Stimulated activated CD4-positive, alpha-beta T cell treated with anti-CD3 and anti-CD28 coated beads, Interleukin-12 subunit alpha, Interleukin-12 subunit beta, amount 100 ng/mL, for 4 hours (primary cell): Measurements from ENCODE around the gene KCNJ12.
"Not testable (repeated sequence)": the region's sequence is repeated elsewhere in the genome, so short reads cannot be mapped to it uniquely, and the experiment has no call there.

Experiments
- DNase-seq: peaks from one replicate; pipeline ENCODE4 v3.0.0-alpha.2; 2020

Gene KCNJ12

GRCh38 chr17:21455761-21456160 lies 79.6 kb downstream of the KCNJ12 start:
- DNase-seq: no peak

DNA sequence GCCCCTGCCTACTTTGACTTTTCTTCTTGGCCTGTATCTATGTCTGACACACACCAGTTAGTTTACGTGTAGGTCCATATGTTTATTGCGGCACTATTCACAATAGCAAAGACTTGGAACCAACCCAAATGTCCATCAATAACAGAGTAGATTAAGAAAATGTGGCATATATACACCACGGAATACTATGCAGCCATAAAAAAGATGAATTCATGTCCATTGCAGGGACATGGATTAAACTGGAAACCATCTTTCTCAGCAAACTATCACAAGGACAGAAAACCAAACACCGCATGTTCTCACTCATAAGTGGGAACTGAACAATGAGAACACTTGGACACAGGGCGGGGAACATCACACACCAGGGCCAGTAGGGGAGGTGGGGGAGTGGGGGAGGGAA lies 80.3 kb downstream of the KCNJ12 start:
- DNase-seq: not testable (repeated sequence)

DNA sequence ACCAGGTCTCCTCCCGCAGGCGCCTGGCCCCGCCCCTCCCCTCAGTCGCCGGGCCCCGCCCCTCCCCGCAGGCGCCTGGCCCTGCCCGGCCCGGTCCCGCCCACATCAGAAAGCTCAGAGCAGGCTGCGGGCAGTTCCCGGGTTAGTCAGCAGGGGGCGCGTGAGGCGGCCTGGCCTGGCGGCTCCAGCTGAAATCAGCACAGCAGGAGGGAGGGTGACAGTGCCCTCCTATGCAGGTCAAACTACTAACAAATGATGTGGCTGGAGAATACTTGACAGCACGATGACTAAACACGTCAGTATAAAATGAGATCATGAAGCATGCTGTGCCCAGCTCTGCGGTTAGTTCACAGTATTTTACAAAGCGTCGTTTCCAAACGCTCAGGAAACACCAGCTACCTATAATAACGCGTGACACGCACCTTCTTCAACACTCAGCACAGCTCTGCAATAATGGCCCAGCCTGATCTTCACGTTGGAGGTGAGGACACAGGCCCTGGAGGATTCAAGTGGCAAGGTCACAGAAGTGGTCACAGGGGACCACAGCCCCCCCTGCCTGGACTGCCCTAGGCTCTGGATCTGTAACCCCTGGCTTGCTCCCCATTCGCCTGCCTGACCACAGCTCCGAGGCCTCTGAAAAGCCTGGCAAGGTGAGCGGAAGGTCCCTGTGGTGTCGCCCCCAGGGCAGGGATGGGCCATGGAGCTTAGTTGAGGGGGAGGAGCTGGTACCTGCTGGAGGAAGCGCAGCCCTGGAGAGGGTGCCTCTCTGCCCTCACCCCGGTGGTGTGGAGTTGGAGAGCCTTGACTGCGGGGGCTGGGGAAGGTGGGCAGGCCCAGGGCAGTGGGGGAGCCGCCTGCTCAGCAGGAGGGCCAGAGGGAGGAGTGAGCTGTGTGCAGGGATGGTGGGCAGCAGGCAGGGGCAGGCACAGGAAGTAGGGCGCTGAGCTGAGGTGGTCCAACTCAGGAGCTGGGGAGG lies 81.2 kb downstream of the KCNJ12 start:
- DNase-seq: peak; percentile 94

- DNase-seq: no peak
Observed at GRCh38 chr17:21458054-21458453, 81.9 kb downstream of the KCNJ12 start.

- DNase-seq: no peak
Observed at GRCh38 chr17:21459536-21459935, 83.4 kb downstream of the KCNJ12 start.

DNA sequence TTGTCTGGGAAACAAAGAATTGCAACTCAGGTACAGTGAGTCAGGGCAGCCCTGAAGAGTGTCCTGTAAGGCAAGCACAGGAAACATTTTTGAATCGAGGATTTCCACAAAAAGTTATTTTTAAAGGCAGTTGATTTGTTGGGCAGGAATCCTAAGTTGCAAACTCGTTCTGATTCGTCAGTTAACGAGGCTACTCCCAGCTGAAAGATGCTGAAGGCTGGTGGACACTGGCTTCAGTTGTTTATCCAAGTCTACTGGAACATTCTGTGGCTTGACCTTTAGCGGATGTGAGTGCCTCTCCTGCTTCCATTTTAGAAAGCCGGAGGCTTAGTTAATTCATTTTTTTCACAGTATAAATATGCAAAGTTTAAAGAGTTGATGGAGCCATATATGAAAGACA lies 84.2 kb downstream of the KCNJ12 start:
- no peak for DNase-seq

DNA sequence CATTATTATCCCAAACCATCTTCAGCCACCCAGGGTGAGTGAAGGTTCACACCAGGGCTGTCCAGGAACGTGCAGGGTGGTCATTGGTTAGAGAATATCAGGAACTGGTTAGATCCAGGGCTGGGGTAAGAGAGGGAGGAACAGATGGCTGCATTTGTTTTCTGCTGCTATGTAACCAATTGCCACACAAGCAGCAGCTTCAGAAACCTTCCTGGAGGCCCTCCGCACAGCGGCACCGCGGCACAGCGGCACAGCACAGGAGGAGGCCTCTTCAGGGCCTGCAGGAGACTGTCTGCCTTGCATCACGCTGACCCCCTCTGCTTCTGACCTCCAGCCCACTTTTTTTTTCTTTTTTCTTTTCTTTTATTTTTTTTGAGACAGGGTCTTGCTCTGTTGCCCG lies 86.1 kb downstream of the KCNJ12 start:
- no peak for DNase-seq

DNA sequence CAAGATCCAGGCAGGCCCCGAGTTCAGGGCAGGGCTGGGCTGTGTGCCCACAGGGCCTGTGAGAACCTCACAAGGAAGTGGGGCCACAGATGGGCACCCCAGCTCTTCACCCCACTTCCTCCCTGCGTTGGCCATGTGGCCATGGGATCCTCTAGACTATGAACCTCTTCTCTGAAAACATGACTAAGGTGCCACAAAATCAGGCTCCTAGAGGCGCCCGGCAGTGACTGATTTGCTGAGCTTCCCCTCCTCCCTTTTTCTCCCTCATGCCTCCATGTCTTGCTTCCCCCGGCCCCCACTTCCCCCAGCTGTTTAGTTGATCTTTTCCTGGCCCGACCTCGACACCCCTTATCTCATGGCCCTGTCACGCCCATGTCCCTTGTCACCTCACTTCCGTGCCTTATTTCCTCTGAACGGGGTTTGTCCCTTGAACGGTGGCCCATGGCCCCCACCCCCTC lies 87.1 kb downstream of the KCNJ12 start:
- DNase-seq: no peak

GRCh38 chr17:21463779-21464407 lies 87.7 kb downstream of the KCNJ12 start:
- no peak for DNase-seq

- DNase-seq: no peak
Observed at GRCh38 chr17:21464611-21465021, 88.5 kb downstream of the KCNJ12 start.

- DNase-seq: no peak
Observed at GRCh38 chr17:21466550-21466949, 90.4 kb downstream of the KCNJ12 start.

- DNase-seq: no peak
Observed at GRCh38 chr17:21467196-21467595, 91.0 kb downstream of the KCNJ12 start.

- DNase-seq: no peak
Observed at GRCh38 chr17:21467739-21468490, 91.8 kb downstream of the KCNJ12 start.
